ELR (cell line): ENCODE measurements around the gene CALCOCO1.
"Not testable (repeated sequence)": the region's sequence is repeated elsewhere in the genome, so short reads cannot be mapped to it uniquely, and the experiment has no call there.

Experiments
- DNase-seq: peaks from one replicate; pipeline ENCODE4 v3.0.0-alpha.2; 2015; ENCODE audit warnings: low read depth

CALCOCO1 gene

GRCh38 chr12:53696655-53697331, 30.5 kb downstream of the CALCOCO1 start:
- DNase-seq: no peak

GRCh38 chr12:53696285-53696654, 31.0 kb downstream of the CALCOCO1 start:
- DNase-seq: peak; percentile 92

- DNase-seq: peak; percentile 84
Observed at GRCh38 chr12:53695152-53696145, 31.8 kb downstream of the CALCOCO1 start.

- no peak for DNase-seq
Observed at GRCh38 chr12:53694756-53695151, 32.5 kb downstream of the CALCOCO1 start.

GRCh38 chr12:53688134-53688533, 39.1 kb downstream of the CALCOCO1 start:
- no peak for DNase-seq

- no peak for DNase-seq
Observed at GRCh38 chr12:53686436-53686835, 40.8 kb downstream of the CALCOCO1 start.

GRCh38 chr12:53684654-53685220, 42.5 kb downstream of the CALCOCO1 start:
- no peak for DNase-seq

- no peak for DNase-seq
Observed at GRCh38 chr12:53683983-53684382, 43.3 kb downstream of the CALCOCO1 start.

GRCh38 chr12:53683494-53683893, 43.8 kb downstream of the CALCOCO1 start:
- no peak for DNase-seq

GRCh38 chr12:53680061-53680460, 47.2 kb downstream of the CALCOCO1 start:
- DNase-seq: not testable (repeated sequence)

- DNase-seq: no peak
Observed at GRCh38 chr12:53677800-53678148, 49.5 kb downstream of the CALCOCO1 start.

- DNase-seq: peak; percentile 38
Observed at GRCh38 chr12:53677016-53677799, 50.0 kb downstream of the CALCOCO1 start.

- peak; percentile 36 for DNase-seq
Observed at GRCh38 chr12:53676656-53677015, 50.6 kb downstream of the CALCOCO1 start.

- DNase-seq: peak; percentile 98
Observed at GRCh38 chr12:53675701-53676607, 51.3 kb downstream of the CALCOCO1 start, which contains the start of gene ATP5MC2. Gene ATP5MC2 (minus strand): TSS chr12:53676083. CDS start chr12:53672614, 3,469 bp downstream.

GRCh38 chr12:53674977-53675700, 52.1 kb downstream of the CALCOCO1 start:
- DNase-seq: peak; percentile 40

- peak; percentile 51 for DNase-seq
Observed at GRCh38 chr12:53670971-53671370, 56.3 kb downstream of the CALCOCO1 start.

- no peak for DNase-seq
Observed at GRCh38 chr12:53670308-53670707, 56.9 kb downstream of the CALCOCO1 start.

- no peak for DNase-seq
Observed at GRCh38 chr12:53667080-53667479, 60.2 kb downstream of the CALCOCO1 start.

GRCh38 chr12:53664936-53665335, 62.3 kb downstream of the CALCOCO1 start:
- DNase-seq: no peak

GRCh38 chr12:53664191-53664590, 63.1 kb downstream of the CALCOCO1 start:
- no peak for DNase-seq
